ENCODE results near the gene NAALADL2. TPM values are rescaled to one million over a fixed set of nuclear protein-coding genes. Genes with fewer than 3 reads are reported as not detected.

Gene NAALADL2
- total RNA-seq, 1 experiment from 2014 or later: 0.36 TPM

GRCh38 chr3:174884776-174885568 is 25.8 kb downstream of the NAALADL2 start:
- no peak for DNase-seq (ENCODE audit: low read depth)

- no peak for DNase-seq (ENCODE audit: low read depth)
These were observed 32.5 kb downstream of the NAALADL2 start for GRCh38 chr3:174891524-174892203.

GRCh38 chr3:174907027-174907426 is 47.9 kb downstream of the NAALADL2 start:
- DNase-seq (ENCODE audit: low read depth): no peak

- no peak for DNase-seq (ENCODE audit: low read depth)
These were observed 48.7 kb downstream of the NAALADL2 start for GRCh38 chr3:174907628-174908407.

- no peak for DNase-seq (ENCODE audit: low read depth)
These were observed 72.6 kb downstream of the NAALADL2 start for GRCh38 chr3:174931473-174932353.

- DNase-seq (ENCODE audit: low read depth): no peak
These were observed 77.5 kb downstream of the NAALADL2 start for GRCh38 chr3:174936590-174936989.

- no peak for DNase-seq (ENCODE audit: low read depth)
These were observed 78.3 kb downstream of the NAALADL2 start for GRCh38 chr3:174937478-174937877.

- no peak for DNase-seq (ENCODE audit: low read depth)
These were observed 79.0 kb downstream of the NAALADL2 start for GRCh38 chr3:174938102-174938501.

- DNase-seq (ENCODE audit: low read depth): no peak
These were observed 81.0 kb downstream of the NAALADL2 start for GRCh38 chr3:174940151-174940550.

GRCh38 chr3:174945276-174945675 is 86.1 kb downstream of the NAALADL2 start:
- DNase-seq (ENCODE audit: low read depth): no peak

- no peak for DNase-seq (ENCODE audit: low read depth)
These were observed 86.8 kb downstream of the NAALADL2 start for GRCh38 chr3:174945951-174946350.

- DNase-seq (ENCODE audit: low read depth): peak; percentile 3
These were observed 90.4 kb downstream of the NAALADL2 start for GRCh38 chr3:174949523-174949922.

- peak; percentile 8 for DNase-seq (ENCODE audit: low read depth)
These were observed 91.9 kb downstream of the NAALADL2 start for GRCh38 chr3:174951034-174951433.

- no peak for DNase-seq (ENCODE audit: low read depth)
These were observed 92.4 kb downstream of the NAALADL2 start for GRCh38 chr3:174951498-174952005.

- no peak for DNase-seq (ENCODE audit: low read depth)
These were observed 93.9 kb downstream of the NAALADL2 start for GRCh38 chr3:174953068-174953467.

GRCh38 chr3:174955513-174956016 is 96.4 kb downstream of the NAALADL2 start:
- peak; percentile 13 for DNase-seq (ENCODE audit: low read depth)

- DNase-seq (ENCODE audit: low read depth): no peak
These were observed 97.9 kb downstream of the NAALADL2 start for GRCh38 chr3:174957081-174957480.

GRCh38 chr3:174957551-174958001 is 98.4 kb downstream of the NAALADL2 start:
- no peak for DNase-seq (ENCODE audit: low read depth)

GRCh38 chr3:174958671-174959328 is 99.7 kb downstream of the NAALADL2 start:
- DNase-seq (ENCODE audit: low read depth): no peak

GRCh38 chr3:174959556-174960065 is 100.5 kb downstream of the NAALADL2 start:
- no peak for DNase-seq (ENCODE audit: low read depth)

Measured in RPMI7951 (cell line).